Stimulated activated CD4-positive, alpha-beta T cell treated with anti-CD3 and anti-CD28 coated beads, Interleukin-15, amount 100 ng/mL, for 1 hour (primary cell): ENCODE data around the gene RAMP2.

Experiments
- DNase-seq, 2 donors: peaks; one replicate each; pipeline ENCODE4 v3.0.0-alpha.2; 2020; ENCODE audit warnings: low read depth in 1 of 2, low spot score in 1 of 2

Gene RAMP2

DNA sequence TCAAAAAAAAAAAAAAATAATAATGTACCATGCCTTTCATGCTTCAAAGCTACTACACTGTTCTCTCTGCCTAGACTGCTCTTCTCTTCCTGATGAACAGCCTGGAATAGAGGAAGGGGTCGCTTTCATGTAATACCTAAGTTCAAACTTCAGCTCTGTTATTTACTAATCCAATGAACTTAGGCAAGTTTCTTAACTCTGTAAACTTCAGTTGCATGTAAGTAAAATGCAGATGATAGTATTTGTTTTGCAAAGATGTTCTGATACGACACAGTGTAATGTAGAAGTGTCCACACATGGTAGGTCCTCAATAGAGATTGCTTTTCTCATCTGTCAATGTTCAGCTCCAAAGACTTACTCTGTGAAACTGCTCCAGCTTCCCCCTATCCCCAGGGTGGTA is 30.9 kb downstream of the RAMP2 start:
- no peak for DNase-seq

DNA sequence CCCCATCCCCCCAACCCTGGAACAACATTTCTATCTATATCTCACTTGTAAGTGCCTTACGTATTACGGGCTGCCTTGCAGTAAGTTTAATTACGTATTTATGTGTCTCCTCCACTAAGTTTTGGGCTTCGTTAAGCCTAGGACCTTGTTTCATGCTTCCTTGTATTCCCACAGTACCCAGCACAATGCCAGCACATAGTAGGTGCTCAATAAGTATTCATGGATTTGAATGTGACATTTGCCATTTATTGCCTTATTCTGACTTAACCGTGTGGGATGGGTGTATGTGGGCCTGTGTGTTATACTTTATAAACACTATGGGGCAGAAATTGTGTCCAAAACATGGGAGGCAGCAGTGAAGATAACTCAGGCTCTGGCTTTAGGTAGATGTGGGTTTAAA is 31.5 kb downstream of the RAMP2 start:
- no peak for DNase-seq

DNA sequence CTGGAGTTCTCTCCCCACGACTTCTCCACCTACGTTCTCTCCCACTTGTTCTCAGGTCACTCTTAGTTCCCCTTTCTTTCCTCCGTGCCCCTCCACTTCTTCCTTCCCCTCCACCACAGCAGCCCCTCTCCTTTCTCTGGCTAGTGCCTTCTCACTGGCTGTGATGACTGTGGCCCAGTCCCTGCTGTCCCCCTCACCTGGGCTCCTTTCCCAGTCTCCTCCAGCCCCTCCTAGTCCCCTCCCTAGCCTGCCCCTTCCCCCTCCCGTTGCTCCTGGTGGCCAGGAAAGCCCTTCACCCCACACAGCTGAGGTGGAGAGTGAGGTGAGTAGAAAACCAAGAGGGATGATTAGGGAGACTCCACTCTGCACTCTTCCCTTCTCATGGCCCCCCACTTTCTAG is 34.0 kb downstream of the RAMP2 start:
- no peak for DNase-seq

DNA sequence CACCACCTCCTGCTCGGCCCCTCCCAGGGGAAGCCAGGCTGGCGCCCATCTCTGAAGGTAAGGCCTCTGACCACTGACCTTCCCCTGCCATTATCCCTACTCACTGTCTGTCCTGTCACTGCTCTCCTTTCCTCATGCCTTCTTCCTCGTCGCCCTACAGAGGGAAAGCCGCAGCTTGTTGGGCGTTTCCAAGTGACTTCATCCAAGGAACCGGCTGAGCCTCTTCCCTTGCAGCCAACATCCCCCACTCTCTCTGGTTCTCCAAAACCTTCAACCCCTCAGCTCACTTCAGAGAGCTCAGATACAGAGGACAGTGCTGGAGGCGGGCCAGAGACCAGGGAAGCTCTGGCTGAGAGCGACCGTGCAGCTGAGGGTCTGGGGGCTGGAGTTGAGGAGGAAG is 34.4 kb downstream of the RAMP2 start:
- no peak for DNase-seq

DNA sequence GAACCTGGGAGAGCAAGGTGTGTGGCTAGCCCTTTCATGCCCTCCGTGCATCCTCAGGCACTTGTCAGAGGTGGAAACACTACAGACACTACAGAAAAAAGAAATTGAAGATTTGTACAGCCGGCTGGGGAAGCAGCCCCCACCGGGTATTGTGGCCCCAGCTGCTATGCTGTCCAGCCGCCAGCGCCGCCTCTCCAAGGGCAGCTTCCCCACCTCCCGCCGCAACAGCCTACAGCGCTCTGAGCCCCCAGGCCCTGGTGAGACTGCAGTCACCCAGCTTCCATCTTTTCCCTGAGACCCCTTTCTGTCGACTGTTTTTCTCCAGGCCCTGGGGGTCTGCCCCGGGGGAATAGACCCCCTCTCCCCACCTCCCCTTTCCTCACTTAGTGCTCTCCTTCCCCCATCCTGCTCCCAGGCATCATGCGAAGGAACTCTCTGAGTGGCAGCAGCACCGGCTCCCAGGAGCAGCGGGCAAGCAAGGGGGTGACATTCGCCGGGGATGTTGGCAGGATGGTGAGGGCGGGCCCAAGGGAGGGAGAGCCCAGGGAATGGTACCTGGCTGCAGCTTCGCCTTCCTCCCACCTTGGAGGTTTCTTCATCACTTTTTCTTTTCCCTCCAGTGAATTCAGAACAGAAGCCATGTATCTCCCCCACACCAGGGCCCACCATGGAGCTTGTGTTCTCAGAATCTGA is 35.2 kb downstream of the RAMP2 start:
- no peak for DNase-seq

DNA sequence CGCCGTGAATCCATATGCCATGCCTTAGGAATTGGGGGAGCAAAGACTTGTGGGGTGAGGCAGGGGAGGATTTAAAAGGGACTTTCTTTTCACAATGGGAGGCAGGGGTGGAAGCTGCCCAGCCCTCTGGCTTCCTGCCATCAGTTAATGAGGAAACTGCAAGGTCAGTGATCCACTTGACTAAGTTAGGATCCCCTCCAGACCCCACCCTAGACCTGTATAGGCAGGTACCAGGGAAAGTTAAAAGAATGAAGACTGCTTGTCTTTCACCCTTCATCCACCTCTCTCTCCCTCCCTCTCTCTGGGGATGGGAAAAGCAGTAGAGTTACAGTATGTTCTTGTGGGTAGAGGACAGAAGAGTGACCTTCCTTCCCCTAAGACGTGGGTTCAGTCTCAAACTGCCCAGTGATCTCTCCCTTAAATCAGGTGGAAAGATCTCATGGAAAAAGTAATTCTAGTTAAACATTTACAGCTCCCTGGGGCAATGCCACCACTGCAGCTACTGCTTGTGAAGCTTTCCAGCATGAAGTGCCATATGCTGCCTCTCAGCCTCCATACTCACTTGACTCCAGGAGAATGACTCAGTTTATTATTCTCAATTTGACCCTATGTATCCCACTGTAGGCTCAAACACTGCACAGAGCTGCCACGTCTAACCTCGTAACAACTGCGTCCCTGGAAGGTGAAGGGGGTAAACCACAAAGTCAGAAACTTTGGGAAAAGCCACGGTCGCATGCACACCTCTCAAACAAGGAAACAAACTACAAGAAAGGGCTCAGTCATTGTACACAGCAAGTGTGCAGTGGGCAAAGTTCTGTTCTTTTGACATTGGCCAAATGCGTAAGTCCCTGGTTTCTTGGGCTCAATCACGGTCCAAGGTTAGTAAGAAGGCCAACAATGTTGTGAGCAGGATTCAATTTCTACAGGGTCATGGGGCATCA is 36.3 kb downstream of the RAMP2 start:
- no peak for DNase-seq

DNA sequence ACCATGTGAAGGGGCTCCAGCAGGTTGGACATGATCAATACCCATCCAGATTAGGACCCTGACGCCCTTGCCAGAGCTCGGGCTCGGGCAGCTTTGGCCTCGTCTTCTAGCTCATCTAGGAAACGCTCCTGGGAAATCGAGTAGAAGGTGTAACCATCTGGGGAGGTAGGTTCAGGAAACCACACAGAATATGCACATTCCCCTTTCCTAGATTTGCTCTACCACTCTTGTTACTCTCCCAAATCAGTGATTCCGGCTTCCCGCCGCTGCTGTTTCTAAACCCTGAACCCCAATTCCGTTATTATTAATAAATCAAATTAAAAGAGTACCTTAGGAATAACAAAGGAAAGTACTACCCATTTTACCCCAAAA is 37.0 kb downstream of the RAMP2 start:
- DNase-seq, result no peak

DNA sequence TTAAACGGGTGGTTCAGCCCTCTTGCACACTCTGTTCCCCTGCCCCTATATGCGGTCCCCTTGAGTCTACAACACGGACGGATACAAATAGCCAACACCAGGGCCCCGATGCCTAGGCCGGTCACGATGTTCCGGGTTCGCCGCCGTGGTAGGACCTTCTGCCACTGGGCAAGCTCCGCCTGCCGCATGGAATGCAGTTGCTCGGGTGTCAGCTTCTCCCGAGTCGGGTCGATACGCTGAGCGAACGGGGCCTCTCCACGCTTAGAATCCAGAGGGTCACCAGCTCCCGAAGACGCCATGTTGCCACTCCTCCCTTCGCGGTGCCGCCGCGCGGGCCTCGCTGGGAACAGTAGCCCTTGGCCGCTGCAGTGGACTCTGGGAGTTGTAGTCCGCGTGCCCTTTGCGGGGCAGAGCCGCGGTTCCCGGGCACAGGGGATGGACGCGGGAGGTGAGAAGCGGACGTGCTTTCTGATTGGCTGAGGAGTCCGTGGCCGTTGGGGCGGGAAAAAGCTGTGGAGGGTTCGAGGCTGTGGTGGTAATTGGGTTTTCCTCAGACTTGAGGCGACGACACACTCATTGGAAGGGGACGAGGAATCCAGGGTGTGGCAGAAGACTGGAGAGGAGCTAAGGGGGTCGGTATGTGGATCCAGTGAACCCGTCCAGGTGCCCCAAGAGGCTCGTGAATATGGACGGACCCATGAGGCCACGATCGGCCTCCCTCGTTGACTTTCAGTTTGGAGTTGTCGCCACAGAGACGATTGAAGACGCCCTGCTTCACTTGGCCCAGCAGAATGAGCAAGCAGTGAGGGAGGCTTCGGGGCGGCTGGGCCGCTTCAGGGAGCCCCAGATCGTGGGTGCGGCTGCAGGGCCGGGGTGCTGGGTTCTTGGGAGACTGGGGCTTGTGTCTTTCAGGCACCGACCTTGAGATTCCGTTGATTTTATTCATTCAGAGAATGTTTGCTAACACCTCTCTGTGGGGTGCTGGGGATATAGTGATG is 37.7 kb downstream of the RAMP2 start, which contains the start of the genes CNTD1 and COA3:
TSS of gene CNTD1 (plus strand) at position 479 of the 998 bp plus-strand sequence. CDS start at position 686, 207 bp downstream.
TSS of gene COA3 (minus strand) at position 322 of the 998 bp plus-strand sequence. CDS start at position 299, 23 bp downstream.
- DNase-seq, result peak; percentile 37 to 69

DNA sequence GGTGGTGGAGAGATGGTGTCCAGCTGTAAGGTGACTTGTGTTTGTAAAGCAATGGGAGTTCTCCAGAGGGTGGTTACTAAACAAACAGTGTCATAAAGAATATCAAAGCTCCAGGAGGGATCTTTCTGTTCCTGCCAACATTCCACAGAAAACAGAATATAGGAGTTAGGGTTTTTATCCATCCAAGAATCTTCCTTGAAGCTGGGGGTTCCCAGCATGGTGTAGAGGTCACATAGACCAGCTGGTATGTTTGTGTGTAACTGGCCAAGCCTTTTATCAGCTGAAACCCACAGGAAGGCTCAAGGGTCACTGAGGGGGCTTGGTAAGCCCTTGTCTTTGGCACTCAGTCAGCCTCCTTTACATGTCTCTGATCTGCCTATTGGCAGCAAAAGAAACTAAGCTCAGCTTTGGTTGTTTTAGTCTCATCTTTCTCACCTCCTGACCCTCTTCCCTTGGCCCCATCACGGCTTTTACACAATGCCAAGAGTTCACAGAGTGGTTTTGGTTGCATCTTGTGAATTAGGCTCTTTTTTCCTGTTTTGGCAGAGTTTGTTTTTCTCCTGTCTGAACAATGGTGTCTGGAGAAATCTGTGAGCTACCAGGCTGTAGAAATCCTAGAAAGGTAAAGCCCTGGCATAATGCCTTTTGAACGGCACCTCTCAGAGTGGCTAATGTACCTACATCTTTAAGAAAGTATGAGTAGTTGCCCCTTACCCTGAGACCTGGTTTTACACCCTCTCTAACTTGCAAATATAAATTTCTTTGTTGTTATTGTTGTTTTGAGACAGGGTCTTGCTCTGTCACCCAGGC is 42.3 kb downstream of the RAMP2 start:
- no peak for DNase-seq

DNA sequence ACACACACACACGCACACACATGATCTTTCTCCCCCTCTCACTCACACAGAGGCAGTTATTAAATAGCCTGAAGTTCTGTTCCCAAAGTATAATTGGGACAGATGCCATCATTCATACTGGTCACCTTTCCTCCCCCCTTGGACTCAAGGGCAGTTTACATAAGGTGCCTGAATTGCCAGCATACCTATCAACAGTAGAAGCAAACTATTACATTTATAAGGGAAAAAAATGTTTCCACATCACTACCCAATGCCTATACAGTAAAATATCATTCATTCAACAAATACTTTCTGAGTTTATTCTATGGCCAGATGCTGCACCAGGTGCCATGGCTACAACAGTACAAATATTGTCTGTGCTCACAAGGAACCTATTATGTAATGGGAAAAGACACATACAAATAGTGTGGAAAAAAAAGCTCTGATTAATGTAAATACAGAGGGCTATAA is 43.9 kb downstream of the RAMP2 start:
- DNase-seq, result no peak

DNA sequence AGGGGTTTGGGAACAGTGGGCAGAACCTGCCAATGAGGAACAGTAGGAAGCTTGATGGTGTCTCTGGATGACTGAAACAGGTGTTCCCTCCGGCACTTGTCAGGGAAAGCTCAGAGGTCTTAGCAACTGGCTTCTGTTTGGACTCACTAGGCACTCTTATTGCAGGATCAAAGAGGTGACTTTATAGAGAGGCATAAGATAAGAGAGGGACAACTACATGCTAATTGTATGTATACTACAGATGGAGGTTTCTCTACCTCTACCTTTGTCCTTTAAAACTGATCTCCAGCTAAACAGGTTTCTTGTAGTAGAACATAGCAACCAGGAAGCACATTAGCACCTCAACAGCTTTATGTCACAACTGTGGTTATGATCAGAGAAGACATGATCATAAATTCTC is 45.2 kb downstream of the RAMP2 start:
- no peak for DNase-seq

DNA sequence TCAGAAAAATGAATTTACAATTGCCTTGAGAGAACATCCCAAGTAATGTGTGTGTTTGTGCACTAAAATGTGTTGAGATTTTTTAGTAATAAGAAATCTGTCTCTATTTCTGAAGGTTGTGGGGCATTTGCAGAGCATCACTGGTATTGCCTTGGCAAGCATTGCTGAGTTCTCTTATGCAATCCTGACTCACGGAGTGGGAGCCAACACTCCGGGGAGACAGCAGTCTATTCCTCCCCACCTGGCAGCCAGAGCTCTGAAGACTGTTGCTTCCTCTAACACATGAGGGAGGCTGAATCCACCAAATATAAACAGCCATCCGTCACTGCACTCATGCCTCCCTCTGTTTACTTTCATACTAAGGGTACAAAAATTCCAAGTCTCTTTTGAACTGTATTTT is 48.2 kb downstream of the RAMP2 start:
- no peak for DNase-seq
